Stimulated activated CD8-positive, alpha-beta memory T cell treated with anti-CD3 and anti-CD28 coated beads, Interleukin-15, amount 100 ng/mL, for 24 hours (primary cell): ENCODE results near the gene FGFBP2.
A peak's percentile ranks its signal among the peaks of the same experiment; 100 is the strongest.

Source experiments
- DNase-seq: peaks from one replicate; pipeline ENCODE4 v3.0.0-alpha.2; 2020; ENCODE audit warnings: low read depth

The FGFBP2 gene

GRCh38 chr4:15963001-15963451, at the start of gene FGFBP2:
FGFBP2 (minus strand) TSS chr4:15963175; CDS start chr4:15963129, 46 bp downstream.
- DNase-seq, result peak; percentile 11

GRCh38 chr4:16011173-16011572, 48.2 kb upstream of the FGFBP2 start:
- no peak for DNase-seq

GRCh38 chr4:16009153-16009552, 46.2 kb upstream of the FGFBP2 start:
- DNase-seq, result no peak

- DNase-seq, result no peak
Measured at GRCh38 chr4:16007471-16008095, 44.6 kb upstream of the FGFBP2 start.

GRCh38 chr4:16006771-16007446, 43.9 kb upstream of the FGFBP2 start:
- DNase-seq, result no peak

GRCh38 chr4:16005676-16006075, 42.7 kb upstream of the FGFBP2 start:
- DNase-seq, result no peak

DNA sequence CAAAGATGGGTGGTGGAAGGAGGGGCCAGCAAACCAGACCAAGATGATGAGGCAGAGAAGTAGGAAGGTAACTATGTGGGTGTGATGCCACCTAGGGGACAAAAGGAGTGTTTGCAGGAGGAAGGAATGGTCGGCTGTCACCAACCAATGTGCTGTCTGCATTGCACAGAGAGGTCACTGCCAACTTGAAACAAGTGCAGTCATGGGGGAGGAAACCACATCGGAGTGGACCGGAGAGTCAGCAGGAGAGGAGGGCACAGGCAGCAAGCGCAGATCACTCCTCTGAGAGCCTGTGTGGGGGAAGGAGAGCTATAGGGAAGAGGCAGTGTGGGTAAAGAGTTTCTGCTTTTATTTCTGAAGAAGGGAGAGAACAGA, 38.5 kb upstream of the FGFBP2 start:
- DNase-seq, result no peak

- no peak for DNase-seq
Measured at GRCh38 chr4:16000708-16001483, 37.9 kb upstream of the FGFBP2 start.

GRCh38 chr4:15996773-15997172, 33.8 kb upstream of the FGFBP2 start:
- DNase-seq, result no peak

DNA sequence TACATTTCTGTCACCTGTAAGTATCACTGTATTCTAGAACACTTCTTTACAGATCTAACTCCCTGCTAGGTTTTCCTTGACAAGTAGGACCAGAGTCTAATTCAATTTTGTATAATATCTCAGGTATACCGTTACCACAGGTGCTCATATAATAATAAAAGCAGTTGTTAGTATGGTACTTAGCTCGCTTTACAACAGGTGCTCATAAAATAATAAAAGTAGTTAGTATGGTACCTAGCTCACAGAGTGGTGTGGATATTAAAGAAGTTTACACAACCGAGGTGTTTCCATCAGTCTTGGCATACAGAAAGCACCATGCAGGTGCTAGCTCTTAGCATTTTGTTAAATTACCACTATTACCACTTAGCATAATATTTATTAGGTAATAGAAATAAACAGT, 32.9 kb upstream of the FGFBP2 start:
- DNase-seq, result no peak

- DNase-seq, result no peak
Measured at GRCh38 chr4:15992167-15992485, 29.2 kb upstream of the FGFBP2 start.

DNA sequence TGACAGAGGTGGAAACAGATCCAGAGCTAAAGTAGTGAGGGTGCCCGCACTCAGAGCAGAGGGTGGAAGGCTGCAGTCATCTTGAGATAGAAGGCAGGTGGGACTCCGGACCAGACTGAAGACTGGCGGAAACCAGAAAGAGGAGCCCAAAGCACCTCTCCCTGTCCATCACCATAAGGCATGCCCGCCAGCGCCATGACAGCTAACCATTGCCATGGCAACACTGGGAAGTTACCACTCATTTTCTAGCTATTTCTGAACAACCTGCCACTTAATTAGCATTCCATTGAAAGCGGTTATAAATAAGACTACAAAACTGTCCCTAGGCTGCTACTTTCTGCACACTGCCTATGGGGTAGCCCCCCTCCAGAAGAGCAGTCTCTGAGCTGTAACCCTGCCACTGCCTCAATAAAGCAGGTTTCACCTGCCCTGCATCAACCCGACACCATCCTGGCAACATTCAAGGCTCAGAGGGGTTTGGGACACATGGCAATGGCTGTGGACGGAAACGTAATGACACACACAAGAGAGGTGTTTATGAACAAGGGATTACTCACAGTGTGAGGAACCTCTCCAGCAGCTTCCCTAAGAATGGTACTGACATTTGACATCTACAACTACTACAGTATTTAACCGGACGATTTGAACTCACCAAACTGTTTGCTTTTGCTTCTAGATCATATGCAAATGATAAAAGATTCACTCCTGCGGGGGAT, 27.8 kb upstream of the FGFBP2 start:
- DNase-seq, result no peak

DNA sequence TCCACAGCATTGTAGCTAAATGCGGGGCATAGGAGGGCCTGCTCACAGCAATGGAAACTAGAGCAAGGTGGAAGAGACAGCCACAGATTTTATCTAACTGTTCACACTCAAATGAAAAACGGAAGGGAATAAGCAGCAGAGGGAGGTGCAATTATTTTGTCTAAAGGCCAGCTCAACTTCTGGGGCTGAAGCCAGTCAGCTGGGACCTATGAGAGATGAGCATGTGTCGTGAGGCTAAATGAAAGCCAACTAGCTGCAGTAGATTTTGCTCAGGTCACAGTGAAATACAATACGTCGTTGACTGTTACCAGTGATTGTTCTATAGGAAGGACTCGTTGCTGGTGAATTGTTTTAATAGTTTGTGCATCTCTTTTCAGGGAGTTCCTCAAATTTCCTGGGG, 26.4 kb upstream of the FGFBP2 start:
- no peak for DNase-seq

DNA sequence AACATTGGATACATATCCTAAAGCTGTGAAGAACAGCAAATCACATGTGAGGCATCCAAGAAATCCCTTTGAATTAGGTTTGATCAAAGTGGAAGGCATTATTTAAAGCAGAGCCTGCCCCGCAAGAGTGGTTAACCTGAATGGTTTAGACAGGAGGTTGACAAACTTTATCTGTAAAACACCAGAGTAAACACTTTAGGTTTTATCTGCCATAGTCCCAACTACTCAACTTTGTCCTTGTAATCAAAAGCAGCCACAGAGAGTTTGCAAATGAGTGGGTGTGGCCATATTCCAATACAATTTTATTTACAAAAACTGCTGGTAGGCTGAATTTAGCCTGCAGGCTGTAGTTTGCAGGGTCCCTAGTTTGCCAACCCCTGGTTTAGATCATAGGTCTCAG, 25.2 kb upstream of the FGFBP2 start:
- DNase-seq, result no peak

DNA sequence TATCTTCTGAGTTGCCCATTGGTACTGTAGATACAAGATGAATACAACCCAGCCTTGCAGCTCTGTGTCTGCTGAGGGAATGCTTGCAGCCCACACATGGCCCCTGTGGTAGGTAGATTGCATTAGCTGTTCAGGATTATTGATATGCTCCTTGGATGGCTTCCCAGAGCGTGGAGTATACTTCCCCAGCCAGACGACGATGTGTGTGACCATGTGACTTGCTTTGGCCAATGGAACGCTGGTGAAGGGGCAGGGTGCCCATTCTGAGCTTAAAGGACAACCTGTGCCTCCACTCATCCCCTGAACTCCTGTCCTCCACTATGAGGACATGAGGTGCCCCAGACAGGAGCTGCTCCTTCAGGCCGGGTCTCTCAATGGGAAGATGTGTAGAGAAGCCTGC, 23.9 kb upstream of the FGFBP2 start:
- no peak for DNase-seq

DNA sequence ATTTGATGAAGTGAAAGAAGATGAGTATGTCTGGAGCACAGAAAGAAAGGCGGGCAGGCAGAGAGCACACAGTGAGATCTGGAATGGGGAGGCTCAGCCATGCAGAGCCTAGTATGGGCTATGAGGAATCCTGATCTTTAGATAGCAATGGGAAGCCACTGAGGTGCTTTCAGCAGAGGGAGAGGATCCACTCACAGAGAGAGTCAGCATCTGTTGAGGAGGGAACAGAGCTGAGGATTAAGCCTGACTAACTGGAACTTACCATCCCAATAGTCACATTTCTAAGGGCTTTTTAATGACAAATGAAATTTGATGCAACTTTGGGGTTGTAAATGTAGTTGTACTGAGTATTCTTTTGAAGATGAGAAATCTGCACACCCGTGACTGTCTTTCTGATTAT, 20.6 kb upstream of the FGFBP2 start:
- no peak for DNase-seq

DNA sequence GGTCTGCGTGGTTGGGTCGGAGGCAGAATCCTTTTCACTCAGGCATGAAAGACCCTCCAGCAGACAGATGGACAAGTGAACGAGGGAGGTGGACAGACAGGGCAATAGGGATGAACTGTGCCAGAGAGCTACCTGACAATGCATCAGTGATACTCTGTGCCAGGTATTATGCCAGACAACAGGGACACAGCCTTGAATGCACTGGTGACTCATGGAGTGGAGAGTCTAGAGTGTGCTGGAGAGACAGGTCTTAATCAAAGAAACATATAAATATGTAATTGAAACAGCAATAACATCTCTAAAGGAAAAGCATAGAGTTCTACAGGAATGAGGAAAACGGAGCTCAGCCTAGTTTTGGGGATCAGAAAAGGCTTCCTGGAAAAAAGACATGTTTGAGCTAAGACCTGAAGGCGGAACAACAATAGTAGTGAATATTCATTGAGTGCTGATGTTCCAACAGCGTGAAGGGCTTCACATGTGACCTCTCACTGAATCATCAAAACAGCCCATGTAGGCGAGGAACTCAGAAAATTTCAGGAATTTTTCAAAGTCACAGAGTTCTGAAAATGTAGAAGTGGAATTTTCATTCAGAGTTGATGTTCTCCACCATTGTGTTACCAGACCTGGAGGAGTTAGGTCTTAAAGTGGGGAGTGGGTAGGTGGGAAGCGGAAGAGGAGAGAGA, 20.0 kb upstream of the FGFBP2 start:
- DNase-seq, result no peak

DNA sequence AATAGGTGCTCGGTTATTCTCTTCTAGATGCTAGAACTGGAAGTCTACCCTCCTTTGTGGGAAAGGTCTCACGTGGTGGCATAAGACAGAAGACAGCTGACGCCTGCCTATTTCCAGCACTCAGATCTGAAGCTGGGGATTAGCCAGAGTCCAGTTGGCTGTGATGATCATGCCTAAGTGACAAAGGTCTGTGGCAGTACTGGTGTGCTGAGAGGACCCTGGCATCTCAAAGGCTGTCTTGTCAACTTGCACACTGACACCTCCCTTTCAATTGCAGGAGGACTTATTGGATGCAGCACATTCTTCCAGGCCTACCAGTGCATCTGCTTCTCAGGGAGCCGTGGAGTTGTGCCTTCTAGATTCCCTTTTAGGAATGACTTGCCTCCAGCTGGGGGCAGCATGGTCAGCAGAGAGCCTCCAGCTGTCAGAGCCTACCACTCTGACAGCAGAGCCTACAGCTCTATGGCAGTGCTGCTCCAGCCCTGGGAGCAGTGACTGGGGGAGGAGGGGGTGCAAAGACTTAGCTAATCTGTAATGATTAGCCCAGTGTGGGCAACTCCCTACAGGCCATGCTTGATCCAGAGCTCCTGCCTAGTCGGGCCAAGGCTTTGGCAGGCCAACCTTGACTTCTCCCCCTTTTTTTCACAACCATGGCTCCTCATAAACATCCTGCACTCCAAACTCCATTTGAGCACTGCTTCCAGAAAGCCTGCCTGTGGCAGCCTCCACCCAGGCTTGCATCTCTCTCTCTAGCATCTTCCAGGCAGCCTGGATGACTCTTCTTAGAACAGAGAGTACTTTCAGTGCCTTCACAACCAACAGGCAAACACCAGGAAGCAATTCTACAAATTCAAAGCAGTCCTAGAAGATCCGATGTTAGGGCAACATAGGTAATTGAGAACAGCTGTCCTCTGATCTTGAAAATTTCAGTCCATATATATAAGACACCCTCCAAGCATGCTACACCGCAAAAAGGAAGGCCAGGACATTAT, 13.8 kb upstream of the FGFBP2 start:
- DNase-seq, result no peak

DNA sequence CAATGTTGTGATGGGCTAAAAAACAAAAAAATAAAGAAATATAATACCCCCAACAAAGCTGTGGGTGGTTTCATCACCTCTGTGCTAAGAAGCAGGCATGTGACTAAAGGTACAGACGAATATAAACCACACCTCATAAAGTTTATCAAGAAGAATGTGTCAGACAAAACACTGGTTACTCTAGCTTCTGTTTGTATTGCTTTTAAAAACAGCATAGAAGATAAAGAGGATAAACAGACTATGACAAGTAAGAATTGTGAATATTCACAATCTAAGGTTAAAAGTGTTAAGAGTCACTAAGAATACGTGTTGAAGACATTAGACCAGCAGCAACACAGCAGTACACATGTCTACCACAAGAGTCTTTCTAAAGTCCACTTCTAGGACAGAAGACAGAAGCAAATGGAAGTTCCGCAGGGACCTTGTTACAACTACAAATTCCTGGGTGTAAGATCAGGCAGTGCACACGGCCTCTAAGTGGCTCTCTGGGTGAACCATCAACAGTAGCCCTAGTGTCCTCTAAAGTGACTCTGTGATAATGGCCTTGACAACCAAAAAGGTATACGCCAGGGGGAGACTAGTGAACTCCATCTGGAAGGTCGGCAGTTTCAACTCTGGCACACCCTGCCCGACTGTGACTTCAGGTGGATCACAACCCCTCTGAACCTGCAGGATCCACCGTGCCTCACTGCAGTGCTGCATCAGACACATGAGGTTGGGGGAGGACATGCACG, 8.3 kb upstream of the FGFBP2 start:
- no peak for DNase-seq
